Urothelium cell line (cell line): Measurements from ENCODE around the gene NPIPB2.
"Not testable (repeated sequence)": the region's sequence is repeated elsewhere in the genome, so short reads cannot be mapped to it uniquely, and the experiment has no call there.

Experiments
- DNase-seq: peaks from one replicate; pipeline ENCODE4 v3.0.0; 2011; ENCODE audit warnings: low spot score, mixed read lengths
- FAIRE-seq: peaks from 2 replicates; lab custom pipeline; 2011; peaks lifted over from hg19 to GRCh38; lab: Jason Lieb, UNC

Gene NPIPB2

GRCh38 chr16:11941945-11942344 is at the start of gene NPIPB2:
Gene NPIPB2, minus strand, starts transcription at chr16:11942045. Its CDS starts 0 bp downstream, at chr16:11942045.
- FAIRE-seq, DNase-seq: not testable (repeated sequence)

- no peak for FAIRE-seq
These were observed 49.0 kb upstream of the NPIPB2 start for GRCh38 chr16:11990702-11991390.

GRCh38 chr16:11988258-11988978 is 46.6 kb upstream of the NPIPB2 start:
- no peak for FAIRE-seq
- DNase-seq, result no peak

More at GRCh38 chr16:11990702-11991390, 49.0 kb upstream of the NPIPB2 start:
- DNase-seq, result no peak

GRCh38 chr16:11986521-11987057 is 44.7 kb upstream of the NPIPB2 start:
- no peak for DNase-seq
- FAIRE-seq, result no peak

- no peak for FAIRE-seq
- DNase-seq, result no peak
These were observed 43.4 kb upstream of the NPIPB2 start for GRCh38 chr16:11985250-11985649.

GRCh38 chr16:11980136-11980844 is 38.4 kb upstream of the NPIPB2 start:
- DNase-seq, result no peak
- no peak for FAIRE-seq

GRCh38 chr16:11979013-11979672 is 37.3 kb upstream of the NPIPB2 start:
- FAIRE-seq (no peak), DNase-seq (no peak)

- DNase-seq (no peak), FAIRE-seq (no peak)
These were observed 36.2 kb upstream of the NPIPB2 start for GRCh38 chr16:11978080-11978479.

GRCh38 chr16:11977376-11978041 is 35.7 kb upstream of the NPIPB2 start:
- FAIRE-seq (no peak), DNase-seq (peak; percentile 61)

GRCh38 chr16:11976850-11977375 is 35.1 kb upstream of the NPIPB2 start:
- DNase-seq (no peak), FAIRE-seq (no peak)

GRCh38 chr16:11973070-11973469 is 31.2 kb upstream of the NPIPB2 start:
- no peak for FAIRE-seq
- no peak for DNase-seq

- DNase-seq (no peak), FAIRE-seq (no peak)
These were observed 30.3 kb upstream of the NPIPB2 start for GRCh38 chr16:11972128-11972527.

GRCh38 chr16:11970292-11970691 is 28.4 kb upstream of the NPIPB2 start:
- FAIRE-seq, DNase-seq: not testable (repeated sequence)

GRCh38 chr16:11968577-11968976 is 26.7 kb upstream of the NPIPB2 start:
- DNase-seq (no peak), FAIRE-seq (no peak)

- FAIRE-seq, result no peak
- no peak for DNase-seq
These were observed 25.5 kb upstream of the NPIPB2 start for GRCh38 chr16:11967195-11967911.

- no peak for DNase-seq
- no peak for FAIRE-seq
These were observed 24.3 kb upstream of the NPIPB2 start for GRCh38 chr16:11966173-11966572.

GRCh38 chr16:11964761-11965551 is 23.1 kb upstream of the NPIPB2 start, which contains the start of gene TNFRSF17:
Gene TNFRSF17, plus strand, starts transcription at chr16:11965210. Its CDS starts 115 bp downstream, at chr16:11965325.
- DNase-seq (no peak), FAIRE-seq (no peak)

GRCh38 chr16:11963706-11964105 is 21.9 kb upstream of the NPIPB2 start:
- DNase-seq (no peak), FAIRE-seq (no peak)
